Adrenal gland (tissue), 12 donors: Measurements from ENCODE around the gene CCNQ. TPM values are rescaled to one million over a fixed set of nuclear protein-coding genes. Genes with fewer than 3 reads are reported as not detected.
A peak's percentile ranks its signal among the peaks of the same experiment; 100 is the strongest.

Experiments used
- DNase-seq, 7 donors: peaks; one replicate each; pipeline ENCODE4 v3.0.0-alpha.2; 2019 to 2020
- H3K27ac ChIP-seq, 5 donors: fragments of 200-600 bp; sonication (generic) in 4 of 5; 1 replicate in 3 of 5; 2 replicates in 2 of 5; pipeline versions ENCODE4 v1.5.1 to v1.8.0; 2016 to 2020; ENCODE audit warnings: mild to moderate bottlenecking in 1 of 5
- H3K27me3 ChIP-seq: fragments of 200-600 bp; 2 replicates; pipeline ENCODE4 v1.8.0; 2021
- H3K36me3 ChIP-seq, 2 donors: fragments of 200-600 bp; replicated peaks in 1 of 2; 1 replicate in 1 of 2; 2 replicates in 1 of 2; pipeline versions ENCODE4 v1.5.1 to v1.8.0; 2018 to 2022
- H3K4me1 ChIP-seq, 2 donors: fragments of 200-600 bp; replicated peaks in 1 of 2; 1 replicate in 1 of 2; 2 replicates in 1 of 2; pipeline versions ENCODE4 v1.5.1 to v1.8.0; 2018 to 2021
- H3K4me3 ChIP-seq, 4 donors: fragments of 200-600 bp; sonication (generic) in 3 of 4; one replicate each; pipeline ENCODE4 v1.5.1; 2016 to 2018
- H3K9me3 ChIP-seq, 3 donors: fragments of 200-600 bp; sonication (generic) in 1 of 3; replicated peaks in 1 of 3; 1 replicate in 2 of 3; 2 replicates in 1 of 3; pipeline versions ENCODE4 v1.5.1 to v1.8.0; 2016 to 2021
- POLR2A ChIP-seq, 2 donors: fragments of 450-650 bp; IDR thresholded peaks; one replicate each; pipeline ENCODE4 v1.6.1; 2017; ENCODE audit warnings: antibody characterized with exemption in 2 of 2, mild to moderate bottlenecking in 2 of 2, moderate library complexity in 1 of 2
- WGBS, 4 donors: extraction: QIAGEN DNeasy Blood & Tissue Kit in 2 of 4; methylation state at CpG; one replicate each; pipeline versions ENCODE4 v1.1.5 to v1.1.7; 2013 to 2017; 5-methylcytosine and 5-hydroxymethylcytosine counted together
- intact Hi-C, 2 donors: fragments of 100-400 bp; cut with DNase I; formaldehyde crosslinking; loops; one replicate each; pipeline versions ENCODE4 v1.14.1 to v1.15.0; 2022 to 2023
- polyA plus RNA-seq, 3 donors: library from polyadenylated mRNA; stranded (reverse); fragments of 200-250 nt in 2 of 3; fragments of 350-450 nt in 1 of 3; fragmentation: Illumina TruSeq in 1 of 3; extraction: RNeasy Lipid Tissue Mini Kit (QIAGEN cat#74804) in 1 of 3; gene quantifications; one replicate each; pipeline ENCODE4 v1.2.3, GENCODE V29; 2013 to 2014
- total RNA-seq, 9 donors: library from RNA; depleted of rRNA in 4 of 9; stranded (reverse); fragments of >200 nt in 4 of 9; fragments of 120-200 nt in 1 of 9; fragmentation: NEBNext Ultra II Directional in 1 of 9; extraction: Animal tissue kit (Norgen Biotek cat#: 25700) in 1 of 9; gene quantifications; one replicate each; pipeline versions ENCODE4 v1.1.0 to v1.2.4, GENCODE V29; 2013 to 2023
- TF ChIP-seq, protein P1 (sequence below), 6 experiments: fragments of 450-650 bp in 4 of 6; fragments of 200-600 bp in 2 of 6; sonication (generic) in 1 of 6; IDR thresholded peaks; 1 replicate in 5 of 6; 2 replicates in 1 of 6; pipeline versions ENCODE4 v1.5.1 to v1.8.0; 2016 to 2021; ENCODE audit warnings: antibody characterized with exemption in 6 of 6, mild to moderate bottlenecking in 2 of 6, moderate library complexity in 1 of 6
- donor health status: healthy with polysubstance abuse.
- donor health status: Bipolar disorder and iron deficiency.
- donor health status: DM: yes; HTN: yes; CAD: no.
- donor health status: DM: no; HTN: no; CAD: no.
- donor health status: DM: no; HTN: no; CAD: no.
- donor health status: DM: yes; HTN: yes; CAD: no.

The CCNQ gene
- total and polyA plus RNA-seq, 12 donors: 13.2 to 48.5 (median 24.2) TPM

DNA sequence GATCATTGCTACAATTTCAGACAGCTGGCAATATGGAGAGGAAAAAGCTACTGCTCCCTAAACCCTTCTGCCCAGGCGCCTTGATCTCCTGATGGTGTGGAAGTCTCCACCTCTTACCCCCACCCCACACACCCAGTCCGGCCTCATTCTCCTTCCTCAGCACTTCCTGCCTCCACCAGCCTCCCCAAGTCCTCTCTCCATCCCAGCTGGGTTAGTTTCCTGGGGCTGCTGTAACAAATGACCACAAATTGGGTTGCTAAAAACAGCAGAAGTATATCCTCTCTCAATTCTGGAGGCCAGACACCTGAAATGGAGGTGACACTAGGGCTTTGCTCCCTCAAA lies 1.1 kb upstream of the CCNQ start:
- Histone ChIP-seq H3K36me3 (peaks cover 0 to 1% of the 10 kb centered on the region in 2 donors), H3K27ac (peak overlapping the region in 1 of 5 donors; percentile 70), H3K4me1 (no peaks in the 10 kb centered on the region), H3K4me3 (peak overlapping the region in 2 of 4 donors; percentile 18 to 49), H3K27me3 (no peaks in the 10 kb centered on the region), H3K9me3 (no peaks in the 10 kb centered on the region)
- DNase-seq: no peak
- TF ChIP-seq POLR2A (IDR thresholded peaks at IDR 0.05): no peak
- TF ChIP-seq, protein P1, sequence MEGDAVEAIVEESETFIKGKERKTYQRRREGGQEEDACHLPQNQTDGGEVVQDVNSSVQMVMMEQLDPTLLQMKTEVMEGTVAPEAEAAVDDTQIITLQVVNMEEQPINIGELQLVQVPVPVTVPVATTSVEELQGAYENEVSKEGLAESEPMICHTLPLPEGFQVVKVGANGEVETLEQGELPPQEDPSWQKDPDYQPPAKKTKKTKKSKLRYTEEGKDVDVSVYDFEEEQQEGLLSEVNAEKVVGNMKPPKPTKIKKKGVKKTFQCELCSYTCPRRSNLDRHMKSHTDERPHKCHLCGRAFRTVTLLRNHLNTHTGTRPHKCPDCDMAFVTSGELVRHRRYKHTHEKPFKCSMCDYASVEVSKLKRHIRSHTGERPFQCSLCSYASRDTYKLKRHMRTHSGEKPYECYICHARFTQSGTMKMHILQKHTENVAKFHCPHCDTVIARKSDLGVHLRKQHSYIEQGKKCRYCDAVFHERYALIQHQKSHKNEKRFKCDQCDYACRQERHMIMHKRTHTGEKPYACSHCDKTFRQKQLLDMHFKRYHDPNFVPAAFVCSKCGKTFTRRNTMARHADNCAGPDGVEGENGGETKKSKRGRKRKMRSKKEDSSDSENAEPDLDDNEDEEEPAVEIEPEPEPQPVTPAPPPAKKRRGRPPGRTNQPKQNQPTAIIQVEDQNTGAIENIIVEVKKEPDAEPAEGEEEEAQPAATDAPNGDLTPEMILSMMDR (IDR thresholded peaks at IDR 0.05): no peak
- intact Hi-C loops: no loop called here
- WGBS, 4 donors: 25 to 67% (median 31%) methylated on average over 2 of the region's 2 CpGs; no CpG with 5 or more reads in 1 of the 4 donors

DNA sequence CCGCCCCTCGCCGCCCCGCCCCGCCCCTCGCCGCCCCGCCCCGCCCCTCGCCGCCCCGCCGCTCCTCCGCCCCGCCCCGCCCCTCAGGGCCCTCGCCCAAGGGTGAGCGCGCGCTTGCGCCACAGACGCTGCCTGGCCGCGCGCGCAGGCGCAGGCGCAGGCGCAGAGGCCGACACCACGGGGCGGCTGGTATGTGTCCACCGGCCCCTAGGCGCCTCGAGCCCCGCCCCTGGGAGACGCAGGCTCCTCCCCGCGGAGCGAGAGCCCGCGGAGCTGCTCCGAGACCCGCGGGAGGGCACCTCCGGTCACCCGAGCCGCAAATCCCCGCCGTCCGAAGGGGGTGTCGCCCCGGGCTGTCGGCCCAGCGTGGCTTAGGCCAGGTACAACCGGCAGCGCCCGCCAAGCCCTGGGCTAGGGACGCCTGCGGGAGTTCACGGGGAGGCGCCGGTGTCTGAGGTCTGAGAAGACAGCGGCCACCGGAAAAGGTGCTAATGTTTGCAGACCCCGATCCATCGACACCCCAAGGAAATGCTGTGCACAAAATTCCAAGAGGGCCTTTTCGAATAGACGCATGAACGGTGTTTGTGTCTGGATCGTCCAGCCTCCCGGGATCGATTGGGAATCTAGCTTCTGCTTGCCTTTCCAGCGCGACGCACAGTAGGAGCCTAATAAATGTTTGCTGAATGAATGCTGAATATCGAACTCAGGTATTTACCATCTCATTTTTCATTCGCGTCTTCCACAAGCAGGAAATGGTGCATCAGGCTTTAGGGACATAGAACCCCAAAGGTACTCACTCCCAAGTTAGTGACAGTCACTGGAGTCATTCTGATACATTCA lies 473 bp upstream of the CCNQ start:
- H3K36me3 ChIP-seq: peaks cover 0 to 7% of the 10 kb centered on the region in 2 donors
- 0 to 28% (median 10%) methylated on average over 3 to 66 of the region's 79 CpGs for WGBS, 4 donors
- H3K4me3 ChIP-seq: peak overlapping the region in 2 of 4 donors; percentile 18 to 76
- no peaks in the 10 kb centered on the region for H3K27me3 ChIP-seq
- DNase-seq: peak; percentile 86 to 92 (median 87)
- H3K27ac ChIP-seq: peak overlapping the region in 2 of 5 donors; percentile 26 to 82
- intact Hi-C loops: no loop called here
- H3K9me3 ChIP-seq: no peaks in the 10 kb centered on the region
- TF ChIP-seq POLR2A (IDR thresholded peaks at IDR 0.05): no peak
- TF ChIP-seq, protein P1 (IDR thresholded peaks at IDR 0.05): peak in 2 of 6 experiments; percentile 6 to 14
- H3K4me1 ChIP-seq: no peaks in the 10 kb centered on the region

DNA sequence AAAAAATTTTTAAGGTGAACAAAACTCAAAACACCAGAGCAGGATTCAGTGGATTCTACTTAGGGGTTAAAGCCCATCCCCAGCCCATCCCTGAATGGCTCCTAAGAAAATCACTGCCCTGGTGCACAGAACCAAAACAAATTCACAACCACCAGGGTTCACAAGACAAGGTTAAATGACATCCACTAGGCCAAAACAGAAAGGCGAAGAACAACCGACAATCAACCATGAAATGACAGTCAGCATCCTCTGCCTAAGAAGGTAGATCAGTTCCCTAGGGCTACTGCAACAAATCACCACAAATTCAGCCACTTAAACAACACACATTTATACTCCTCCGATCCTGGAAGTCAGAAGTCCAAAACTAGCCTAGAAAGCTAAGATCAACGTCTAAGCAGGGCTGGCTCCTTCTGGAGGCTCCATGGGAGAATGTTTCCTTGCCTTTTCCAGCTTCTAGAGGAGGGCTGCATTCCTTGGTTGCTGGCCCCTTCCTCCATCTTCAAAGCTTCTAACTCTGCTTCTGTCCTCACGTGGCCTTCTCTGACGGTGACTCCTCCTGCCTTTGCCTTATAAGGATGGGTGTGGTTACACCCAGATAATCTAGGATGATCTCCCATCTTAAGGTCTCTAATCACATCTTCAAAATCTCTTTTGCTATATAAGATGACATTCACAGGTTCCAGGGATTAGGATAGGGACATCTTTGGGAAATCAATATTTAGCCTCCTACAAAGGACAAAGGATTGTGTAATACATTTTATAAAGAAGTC lies 1.8 kb downstream of the CCNQ start:
- no peak for TF ChIP-seq POLR2A (IDR thresholded peaks at IDR 0.05)
- TF ChIP-seq, protein P1 (IDR thresholded peaks at IDR 0.05): no peak
- intact Hi-C loops: no loop called here

More for the DNA sequence above, 1.8 kb downstream of the CCNQ start:
- Histone ChIP-seq H3K4me3 (no peak overlapping the region), H3K4me1 (no peaks in the 10 kb centered on the region), H3K27me3 (no peaks in the 10 kb centered on the region), H3K9me3 (no peaks in the 10 kb centered on the region), H3K27ac (no peak overlapping the region), H3K36me3 (peaks cover 0 to 19% of the 10 kb centered on the region in 2 donors)
- 84 to 93% (median 90%) methylated on average over 5 to 6 of the region's 6 CpGs for WGBS, 4 donors
- DNase-seq: no peak
